ENCODE measurements around the gene PNN.
A peak's percentile ranks its signal among the peaks of the same experiment; 100 is the strongest.

Gene PNN

GRCh38 chr14:39228044-39228443 lies 53.0 kb downstream of the PNN start:
- no peak overlapping the region for H2BK120ac ChIP-seq (ENCODE audit: insufficient read depth, low read length, poor library complexity)
- no peak overlapping the region for H4K12ac ChIP-seq (ENCODE audit: low read depth, low read length)
- H3K27ac ChIP-seq (ENCODE audit: low read depth, low read length) = no peak overlapping the region
- no peak overlapping the region for H2BK12ac ChIP-seq (ENCODE audit: low read length)
- H3K4me3 ChIP-seq (ENCODE audit: low read depth, low read length) = no peak overlapping the region
- H4K8ac ChIP-seq (ENCODE audit: low read depth, low read length) = no peak overlapping the region
- peak in 1 of 2 donors; percentile 45 for DNase-seq
- H3K79me1 ChIP-seq (ENCODE audit: low read length) = no peaks in the 10 kb centered on the region
- H3K27me3 ChIP-seq (ENCODE audit: insufficient read depth, low read length) = no peaks in the 10 kb centered on the region
- no peak overlapping the region for H2BK5ac ChIP-seq (ENCODE audit: low read depth, low read length, poor library complexity)
- no peak overlapping the region for H3K4me2 ChIP-seq (ENCODE audit: low read length)
- no peak overlapping the region for H2AK5ac ChIP-seq (ENCODE audit: low read length)
- H3K4ac ChIP-seq (ENCODE audit: low read depth, low read length) = no peak overlapping the region
- H3K18ac ChIP-seq (ENCODE audit: low read length) = no peak overlapping the region
- H3K9me3 ChIP-seq (ENCODE audit: insufficient read depth, low read depth, low read length) = no peaks in the 10 kb centered on the region
- H3K9ac ChIP-seq (ENCODE audit: low read length) = no peak overlapping the region
- H2AFZ ChIP-seq (ENCODE audit: insufficient read depth, low read length, poor library complexity) = no peak overlapping the region
- H3K14ac ChIP-seq (ENCODE audit: low read length) = no peak overlapping the region
- H3K79me2 ChIP-seq (ENCODE audit: control insufficient read depth, insufficient read depth, low read length, poor library complexity) = no peaks in the 10 kb centered on the region
- H3K4me1 ChIP-seq (ENCODE audit: control insufficient read depth in 1 of 2, insufficient read depth in 2 of 2, low read length in 2 of 2) = no peaks in the 10 kb centered on the region
- H3K23ac ChIP-seq (ENCODE audit: low read length) = no peak overlapping the region
- H4K91ac ChIP-seq (ENCODE audit: low read depth, low read length) = no peak overlapping the region
- H3K36me3 ChIP-seq (ENCODE audit: control insufficient read depth in 1 of 2, insufficient read depth in 2 of 2, low read length in 2 of 2) = no peaks in the 10 kb centered on the region
- WGBS (ENCODE audit: extremely low coverage, insufficient coverage, insufficient read length) = no CpG with 5 or more reads among the region's 3 CpGs

GRCh38 chr14:39228509-39229221 lies 53.6 kb downstream of the PNN start:
- no peak overlapping the region for H2AK5ac ChIP-seq (ENCODE audit: low read length)
- no peaks in the 10 kb centered on the region for H3K36me3 ChIP-seq (ENCODE audit: control insufficient read depth in 1 of 2, insufficient read depth in 2 of 2, low read length in 2 of 2)
- H3K14ac ChIP-seq (ENCODE audit: low read length) = no peak overlapping the region
- H3K4me2 ChIP-seq (ENCODE audit: low read length) = no peak overlapping the region
- no peak overlapping the region for H2AFZ ChIP-seq (ENCODE audit: insufficient read depth, low read length, poor library complexity)
- H3K4ac ChIP-seq (ENCODE audit: low read depth, low read length) = no peak overlapping the region
- no peak overlapping the region for H3K27ac ChIP-seq (ENCODE audit: low read depth, low read length)
- H4K8ac ChIP-seq (ENCODE audit: low read depth, low read length) = no peak overlapping the region
- no peaks in the 10 kb centered on the region for H3K9me3 ChIP-seq (ENCODE audit: insufficient read depth, low read depth, low read length)
- no peak overlapping the region for H4K91ac ChIP-seq (ENCODE audit: low read depth, low read length)
- no peak overlapping the region for H3K4me3 ChIP-seq (ENCODE audit: low read depth, low read length)
- H2BK12ac ChIP-seq (ENCODE audit: low read length) = peak overlapping the region; percentile 54
- no peaks in the 10 kb centered on the region for H3K79me2 ChIP-seq (ENCODE audit: control insufficient read depth, insufficient read depth, low read length, poor library complexity)
- no peak for DNase-seq
- H3K23ac ChIP-seq (ENCODE audit: low read length) = no peak overlapping the region
- no peaks in the 10 kb centered on the region for H3K4me1 ChIP-seq (ENCODE audit: control insufficient read depth in 1 of 2, insufficient read depth in 2 of 2, low read length in 2 of 2)
- H2BK120ac ChIP-seq (ENCODE audit: insufficient read depth, low read length, poor library complexity) = no peak overlapping the region
- H4K12ac ChIP-seq (ENCODE audit: low read depth, low read length) = no peak overlapping the region
- no CpG with 5 or more reads among the region's 11 CpGs for WGBS (ENCODE audit: extremely low coverage, insufficient coverage, insufficient read length)
- H2BK5ac ChIP-seq (ENCODE audit: low read depth, low read length, poor library complexity) = no peak overlapping the region
- H3K79me1 ChIP-seq (ENCODE audit: low read length) = no peaks in the 10 kb centered on the region
- H3K27me3 ChIP-seq (ENCODE audit: insufficient read depth, low read length) = no peaks in the 10 kb centered on the region
- no peak overlapping the region for H3K9ac ChIP-seq (ENCODE audit: low read length)
- H3K18ac ChIP-seq (ENCODE audit: low read length) = no peak overlapping the region

- no CpG with 5 or more reads among the region's 1 CpG for WGBS (ENCODE audit: extremely low coverage, insufficient coverage, insufficient read length)
- Histone ChIP-seq H3K27me3 (ENCODE audit: insufficient read depth, low read length) (no peaks in the 10 kb centered on the region), H4K8ac (ENCODE audit: low read depth, low read length) (no peak overlapping the region), H4K91ac (ENCODE audit: low read depth, low read length) (no peak overlapping the region), H3K4me1 (ENCODE audit: control insufficient read depth in 1 of 2, insufficient read depth in 2 of 2, low read length in 2 of 2) (no peaks in the 10 kb centered on the region), H3K36me3 (ENCODE audit: control insufficient read depth in 1 of 2, insufficient read depth in 2 of 2, low read length in 2 of 2) (no peaks in the 10 kb centered on the region), H2BK120ac (ENCODE audit: insufficient read depth, low read length, poor library complexity) (no peak overlapping the region), H3K14ac (ENCODE audit: low read length) (no peak overlapping the region), H3K4me2 (ENCODE audit: low read length) (no peak overlapping the region), H2AFZ (ENCODE audit: insufficient read depth, low read length, poor library complexity) (no peak overlapping the region), H3K23ac (ENCODE audit: low read length) (no peak overlapping the region), H4K12ac (ENCODE audit: low read depth, low read length) (no peak overlapping the region), H3K27ac (ENCODE audit: low read depth, low read length) (no peak overlapping the region), H3K79me1 (ENCODE audit: low read length) (no peaks in the 10 kb centered on the region), H3K79me2 (ENCODE audit: control insufficient read depth, insufficient read depth, low read length, poor library complexity) (no peaks in the 10 kb centered on the region), H3K9me3 (ENCODE audit: insufficient read depth, low read depth, low read length) (no peaks in the 10 kb centered on the region), H3K18ac (ENCODE audit: low read length) (no peak overlapping the region), H3K9ac (ENCODE audit: low read length) (no peak overlapping the region), H2BK5ac (ENCODE audit: low read depth, low read length, poor library complexity) (no peak overlapping the region), H3K4me3 (ENCODE audit: low read depth, low read length) (no peak overlapping the region), H3K4ac (ENCODE audit: low read depth, low read length) (no peak overlapping the region), H2AK5ac (ENCODE audit: low read length) (no peak overlapping the region), H2BK12ac (ENCODE audit: low read length) (no peak overlapping the region)
- no peak for DNase-seq
These were observed 54.1 kb downstream of the PNN start for GRCh38 chr14:39229222-39229543.

- H3K27me3 ChIP-seq (ENCODE audit: insufficient read depth, low read length) = no peaks in the 10 kb centered on the region
- H3K9ac ChIP-seq (ENCODE audit: low read length) = no peak overlapping the region
- no peak overlapping the region for H4K91ac ChIP-seq (ENCODE audit: low read depth, low read length)
- H3K79me1 ChIP-seq (ENCODE audit: low read length) = no peaks in the 10 kb centered on the region
- H2BK5ac ChIP-seq (ENCODE audit: low read depth, low read length, poor library complexity) = no peak overlapping the region
- no peak overlapping the region for H2BK12ac ChIP-seq (ENCODE audit: low read length)
- H3K36me3 ChIP-seq (ENCODE audit: control insufficient read depth in 1 of 2, insufficient read depth in 2 of 2, low read length in 2 of 2) = no peaks in the 10 kb centered on the region
- no peak overlapping the region for H3K23ac ChIP-seq (ENCODE audit: low read length)
- H4K8ac ChIP-seq (ENCODE audit: low read depth, low read length) = no peak overlapping the region
- H4K12ac ChIP-seq (ENCODE audit: low read depth, low read length) = no peak overlapping the region
- H3K27ac ChIP-seq (ENCODE audit: low read depth, low read length) = no peak overlapping the region
- no peak overlapping the region for H2AFZ ChIP-seq (ENCODE audit: insufficient read depth, low read length, poor library complexity)
- H3K9me3 ChIP-seq (ENCODE audit: insufficient read depth, low read depth, low read length) = no peaks in the 10 kb centered on the region
- H3K4ac ChIP-seq (ENCODE audit: low read depth, low read length) = no peak overlapping the region
- no peak for DNase-seq
- H3K4me2 ChIP-seq (ENCODE audit: low read length) = no peak overlapping the region
- no peak overlapping the region for H3K4me3 ChIP-seq (ENCODE audit: low read depth, low read length)
- H3K4me1 ChIP-seq (ENCODE audit: control insufficient read depth in 1 of 2, insufficient read depth in 2 of 2, low read length in 2 of 2) = no peaks in the 10 kb centered on the region
- no peak overlapping the region for H3K14ac ChIP-seq (ENCODE audit: low read length)
- H2BK120ac ChIP-seq (ENCODE audit: insufficient read depth, low read length, poor library complexity) = no peak overlapping the region
- WGBS (ENCODE audit: extremely low coverage, insufficient coverage, insufficient read length) = no CpG with 5 or more reads among the region's 3 CpGs
- H3K18ac ChIP-seq (ENCODE audit: low read length) = no peak overlapping the region
- H2AK5ac ChIP-seq (ENCODE audit: low read length) = no peak overlapping the region
- H3K79me2 ChIP-seq (ENCODE audit: control insufficient read depth, insufficient read depth, low read length, poor library complexity) = no peaks in the 10 kb centered on the region
These were observed 54.6 kb downstream of the PNN start for GRCh38 chr14:39229601-39230110.

Measured in trophoblast cell (in vitro differentiated cells and primary cell).